SU-DHL-6 (cell line): ENCODE measurements around the gene UTP3.
"Not testable (repeated sequence)": the region's sequence is repeated elsewhere in the genome, so short reads cannot be mapped to it uniquely, and the experiment has no call there.

Experiments
- H2AFZ ChIP-seq: fragments of 200-600 bp; sonication (generic); 2 replicates; pipeline ENCODE4 v1.6.1; 2014; ENCODE audit warnings: low read depth, mild to moderate bottlenecking, moderate library complexity, mixed read lengths, antibody characterized with exemption, low read length; ENCODE audit not compliant: severe bottlenecking
- H3F3A ChIP-seq: fragments of 200-600 bp; shearing (Covaris generic); 2 replicates; pipeline ENCODE4 v1.6.0; 2016; ENCODE audit warnings: antibody characterized with exemption, mild to moderate bottlenecking; ENCODE audit not compliant: insufficient read depth
- H3K27ac ChIP-seq: fragments of 200-600 bp; sonication (generic); 2 replicates; pipeline ENCODE4 v1.5.1; 2016; ENCODE audit warnings: low read depth, mild to moderate bottlenecking, low read length, moderate library complexity, mixed read lengths
- H3K27me3 ChIP-seq: fragments of 200-600 bp; sonication (generic), shearing (Covaris generic); 2 replicates; pipeline ENCODE4 v1.6.0; 2014; ENCODE audit warnings: mild to moderate bottlenecking, low read length
- H3K36me3 ChIP-seq: fragments of 200-600 bp; sonication (generic); 2 replicates; pipeline ENCODE4 v1.6.1; 2014; ENCODE audit warnings: mild to moderate bottlenecking, low read length, mixed read lengths
- H3K4me2 ChIP-seq: fragments of 300-600, 200-600 bp; shearing (Covaris generic), sonication (generic); 2 replicates; pipeline ENCODE4 v1.6.0; 2014; ENCODE audit warnings: low read length, low read depth, mild to moderate bottlenecking; ENCODE audit not compliant: poor library complexity, severe bottlenecking
- H3K4me3 ChIP-seq: fragments of 200-600 bp; sonication (generic); 2 replicates; pipeline ENCODE4 v1.5.1; 2014; ENCODE audit warnings: antibody characterized with exemption, low read length, mild to moderate bottlenecking, mixed read lengths; ENCODE audit not compliant: insufficient read depth, poor library complexity, severe bottlenecking
- H3K79me2 ChIP-seq: fragments of 200-600 bp; sonication (generic); 2 replicates; pipeline ENCODE4 v1.6.1; 2014; ENCODE audit warnings: mild to moderate bottlenecking, low read length, moderate library complexity; ENCODE audit not compliant: insufficient read depth
- H3K9ac ChIP-seq: fragments of 200-600 bp; sonication (generic); 2 replicates; pipeline ENCODE4 v1.7.0; 2014; ENCODE audit warnings: mild to moderate bottlenecking, low read length
- H3K9me2 ChIP-seq: fragments of 200-600 bp; sonication (generic); replicated peaks from 2 replicates; pipeline ENCODE4 v1.6.1; 2014; ENCODE audit warnings: low read length; ENCODE audit not compliant: insufficient read depth
- H3K9me3 ChIP-seq: fragments of 200-600 bp; sonication (generic); 2 replicates; pipeline ENCODE4 v1.6.1; 2014; ENCODE audit warnings: low read length, mixed read lengths; ENCODE audit not compliant: insufficient read depth
- H4K20me1 ChIP-seq: fragments of 200-600 bp; sonication (generic); 2 replicates; pipeline ENCODE4 v1.6.1; 2014; ENCODE audit warnings: low read depth, mild to moderate bottlenecking, antibody characterized with exemption, low read length, moderate library complexity, mixed read lengths
- EZH2phosphoT487 ChIP-seq: fragments of 200-600 bp; sonication (generic), shearing (Covaris generic); conservative IDR thresholded peaks from 2 replicates; pipeline ENCODE4 v1.6.1; 2018; ENCODE audit warnings: mild to moderate bottlenecking, antibody characterized with exemption, low read length, moderate library complexity, mixed read lengths
- TF ChIP-seq, protein P1 (sequence below): fragments of 200-600 bp; sonication (generic); IDR thresholded peaks from one replicate; pipeline ENCODE4 v1.5.1; 2017; ENCODE audit warnings: antibody characterized with exemption, mild to moderate bottlenecking, low read length, moderate library complexity; ENCODE audit not compliant: insufficient read depth, poor library complexity, severe bottlenecking

The UTP3 gene

GRCh38 chr4:70678383-70678999 is 9.8 kb upstream of the UTP3 start:
- Histone ChIP-seq H3K79me2 (no peaks in the 10 kb centered on the region), H3K9me3 (no peaks in the 10 kb centered on the region), H3K4me2 (peak overlapping the region; percentile 83), H2AFZ (no peak overlapping the region), H3K9me2 (no peaks in the 10 kb centered on the region), H3K36me3 (no peaks in the 10 kb centered on the region), H3K27ac (peak overlapping the region; percentile 87), H3K9ac (peak overlapping the region; percentile 33), H3K27me3 (no peaks in the 10 kb centered on the region), H3F3A (peaks cover 35% of the 10 kb centered on the region; the same call in 1 of the 2 replicates), H4K20me1 (no peaks in the 10 kb centered on the region), H3K4me3 (peak overlapping the region; percentile 37)
- no peak for TF ChIP-seq EZH2phosphoT487
- TF ChIP-seq, protein P1, sequence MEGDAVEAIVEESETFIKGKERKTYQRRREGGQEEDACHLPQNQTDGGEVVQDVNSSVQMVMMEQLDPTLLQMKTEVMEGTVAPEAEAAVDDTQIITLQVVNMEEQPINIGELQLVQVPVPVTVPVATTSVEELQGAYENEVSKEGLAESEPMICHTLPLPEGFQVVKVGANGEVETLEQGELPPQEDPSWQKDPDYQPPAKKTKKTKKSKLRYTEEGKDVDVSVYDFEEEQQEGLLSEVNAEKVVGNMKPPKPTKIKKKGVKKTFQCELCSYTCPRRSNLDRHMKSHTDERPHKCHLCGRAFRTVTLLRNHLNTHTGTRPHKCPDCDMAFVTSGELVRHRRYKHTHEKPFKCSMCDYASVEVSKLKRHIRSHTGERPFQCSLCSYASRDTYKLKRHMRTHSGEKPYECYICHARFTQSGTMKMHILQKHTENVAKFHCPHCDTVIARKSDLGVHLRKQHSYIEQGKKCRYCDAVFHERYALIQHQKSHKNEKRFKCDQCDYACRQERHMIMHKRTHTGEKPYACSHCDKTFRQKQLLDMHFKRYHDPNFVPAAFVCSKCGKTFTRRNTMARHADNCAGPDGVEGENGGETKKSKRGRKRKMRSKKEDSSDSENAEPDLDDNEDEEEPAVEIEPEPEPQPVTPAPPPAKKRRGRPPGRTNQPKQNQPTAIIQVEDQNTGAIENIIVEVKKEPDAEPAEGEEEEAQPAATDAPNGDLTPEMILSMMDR: no peak

- H3K9ac ChIP-seq: peak overlapping the region; percentile 46
- H3K4me2 ChIP-seq: peak overlapping the region; percentile 83
- no peak overlapping the region for H2AFZ ChIP-seq
- H3K27ac ChIP-seq: peak overlapping the region; percentile 87
- no peaks in the 10 kb centered on the region for H3K27me3 ChIP-seq
- no peaks in the 10 kb centered on the region for H3K9me3 ChIP-seq
- no peaks in the 10 kb centered on the region for H3K9me2 ChIP-seq
- no peaks in the 10 kb centered on the region for H3K36me3 ChIP-seq
- H4K20me1 ChIP-seq: no peaks in the 10 kb centered on the region
- peaks cover 23% of the 10 kb centered on the region; the same call in 1 of the 2 replicates for H3F3A ChIP-seq
- TF ChIP-seq, protein P1: no peak
- no peak for TF ChIP-seq EZH2phosphoT487
- no peaks in the 10 kb centered on the region for H3K79me2 ChIP-seq
- H3K4me3 ChIP-seq: no peak overlapping the region
Measured at GRCh38 chr4:70680934-70681333, 7.4 kb upstream of the UTP3 start.

GRCh38 chr4:70681704-70682103 is 6.6 kb upstream of the UTP3 start:
- no peaks in the 10 kb centered on the region for H3K36me3 ChIP-seq
- H3K9me3 ChIP-seq: no peaks in the 10 kb centered on the region
- H3K9me2 ChIP-seq: no peaks in the 10 kb centered on the region
- H3K27ac ChIP-seq: peak overlapping the region; percentile 87
- no peak overlapping the region for H2AFZ ChIP-seq
- no peak overlapping the region for H3K4me3 ChIP-seq
- H3K4me2 ChIP-seq: peak overlapping the region; percentile 83
- 0 out of 2 replicates have a peak overlapping the region, but pooled peaks have one; percentile 46 for H3K9ac ChIP-seq
- H3K79me2 ChIP-seq: no peaks in the 10 kb centered on the region
- TF ChIP-seq, protein P1: no peak
- no peak for TF ChIP-seq EZH2phosphoT487
- no peaks in the 10 kb centered on the region for H3K27me3 ChIP-seq
- peaks cover 23% of the 10 kb centered on the region; the same call in 1 of the 2 replicates for H3F3A ChIP-seq
- no peaks in the 10 kb centered on the region for H4K20me1 ChIP-seq

- not testable (repeated sequence) for H3K79me2 ChIP-seq
- peak overlapping the region; percentile 83 for H3K4me2 ChIP-seq
Measured at GRCh38 chr4:70682142-70682541, 6.2 kb upstream of the UTP3 start.

More at GRCh38 chr4:70682142-70682541, 6.2 kb upstream of the UTP3 start:
- H3K9me2 ChIP-seq, H3K9ac ChIP-seq, H3K9me3 ChIP-seq, H4K20me1 ChIP-seq, H3K4me3 ChIP-seq, H2AFZ ChIP-seq, H3K36me3 ChIP-seq, H3K27me3 ChIP-seq: not testable (repeated sequence)
- H3K27ac ChIP-seq: peak overlapping the region; percentile 87
- peaks cover 22% of the 10 kb centered on the region; the same call in 1 of the 2 replicates for H3F3A ChIP-seq
